Thoracic aorta (tissue), 2 donors: Measurements from ENCODE around the gene LCP1. TPM values are rescaled to one million over a fixed set of nuclear protein-coding genes. Genes with fewer than 3 reads are reported as not detected.

Experiments
- ATAC-seq: fragments of 150-250 bp; one replicate; pipeline ENCODE4 v1.8.0; 2017; ENCODE audit warnings: low read depth; ENCODE audit not compliant: insufficient number of reproducible peaks, low FRiP score
- DNase-seq: peaks from one replicate; pipeline ENCODE4 v3.0.0-alpha.2; 2020; ENCODE audit warnings: low spot score
- H3K27ac ChIP-seq, 2 donors: fragments of 200-600 bp; sonication (generic); 1 replicate in 1 of 2; 2 replicates in 1 of 2; pipeline ENCODE4 v1.5.1; 2016; ENCODE audit warnings: mild to moderate bottlenecking in 2 of 2, moderate library complexity in 2 of 2
- H3K27me3 ChIP-seq: fragments of 200-600 bp; sonication (generic); replicated peaks from 2 replicates; pipeline ENCODE4 v1.6.0; 2016; ENCODE audit warnings: mild to moderate bottlenecking; ENCODE audit not compliant: insufficient read depth
- H3K36me3 ChIP-seq: fragments of 200-600 bp; sonication (generic); one replicate; pipeline ENCODE4 v1.5.1; 2016
- H3K4me1 ChIP-seq, 2 donors: fragments of 200-600 bp; sonication (generic); 1 replicate in 1 of 2; 2 replicates in 1 of 2; pipeline versions ENCODE4 v1.5.1 to v1.6.0; 2016; ENCODE audit warnings: low read depth in 2 of 2, mild to moderate bottlenecking in 1 of 2; ENCODE audit not compliant: control insufficient read depth in 1 of 2
- H3K4me3 ChIP-seq: fragments of 200-600 bp; sonication (generic); 2 replicates; pipeline ENCODE4 v1.5.1; 2016; ENCODE audit warnings: mild to moderate bottlenecking
- H3K9me3 ChIP-seq: fragments of 200-600 bp; sonication (generic); 2 replicates; pipeline ENCODE4 v1.5.1; 2016
- CTCF ChIP-seq: fragments of 200-600 bp; sonication (generic); IDR thresholded peaks from one replicate; pipeline ENCODE4 v1.5.1; 2019; ENCODE audit warnings: antibody characterized with exemption
- total RNA-seq, 2 donors: library from RNA; depleted of rRNA; stranded (reverse); fragments of >200 nt; gene quantifications; one replicate each; pipeline versions ENCODE4 v1.1.0 to v1.2.3, GENCODE V29; 2016

Gene LCP1
- total RNA-seq, 2 donors from 2014 or later: 61.7 to 66.3 TPM

- no peak for ATAC-seq
- no peaks in the 10 kb centered on the region for H3K36me3 ChIP-seq
- no peak for DNase-seq
- TF ChIP-seq CTCF: no peak
- no peak overlapping the region for H3K4me3 ChIP-seq
- H3K9me3 ChIP-seq: no peaks in the 10 kb centered on the region
- no peak overlapping the region for H3K27ac ChIP-seq
- H3K4me1 ChIP-seq: no peaks in the 10 kb centered on the region
- H3K27me3 ChIP-seq: no peaks in the 10 kb centered on the region
Observed at GRCh38 chr13:46119883-46120614, 61.9 kb downstream of the LCP1 start.

GRCh38 chr13:46116653-46117502 lies 65.1 kb downstream of the LCP1 start:
- H3K4me3 ChIP-seq: no peak overlapping the region
- no peaks in the 10 kb centered on the region for H3K27me3 ChIP-seq
- H3K27ac ChIP-seq: no peak overlapping the region
- no peak for TF ChIP-seq CTCF
- DNase-seq: no peak
- H3K36me3 ChIP-seq: no peaks in the 10 kb centered on the region
- no peak for ATAC-seq
- H3K4me1 ChIP-seq: no peaks in the 10 kb centered on the region
- no peaks in the 10 kb centered on the region for H3K9me3 ChIP-seq

- Histone ChIP-seq H3K27me3 (no peaks in the 10 kb centered on the region), H3K4me1 (no peaks in the 10 kb centered on the region), H3K36me3 (no peaks in the 10 kb centered on the region), H3K27ac (no peak overlapping the region), H3K9me3 (no peaks in the 10 kb centered on the region), H3K4me3 (no peak overlapping the region)
- no peak for DNase-seq
- ATAC-seq: no peak
- TF ChIP-seq CTCF: no peak
Observed at GRCh38 chr13:46114613-46115012, 67.4 kb downstream of the LCP1 start.

GRCh38 chr13:46113596-46113995 lies 68.4 kb downstream of the LCP1 start:
- Histone ChIP-seq H3K27ac (no peak overlapping the region), H3K4me1 (no peaks in the 10 kb centered on the region), H3K36me3 (no peaks in the 10 kb centered on the region), H3K4me3 (no peak overlapping the region), H3K9me3 (no peaks in the 10 kb centered on the region), H3K27me3 (no peaks in the 10 kb centered on the region)
- DNase-seq (no peak), ATAC-seq (no peak)
- no peak for TF ChIP-seq CTCF

- Histone ChIP-seq H3K27ac (no peak overlapping the region), H3K27me3 (no peaks in the 10 kb centered on the region), H3K4me3 (no peak overlapping the region), H3K9me3 (no peaks in the 10 kb centered on the region), H3K4me1 (no peaks in the 10 kb centered on the region), H3K36me3 (no peaks in the 10 kb centered on the region)
- no peak for TF ChIP-seq CTCF
- DNase-seq: no peak
- no peak for ATAC-seq
Observed at GRCh38 chr13:46111151-46111550, 70.8 kb downstream of the LCP1 start.
